HEK293T (cell line): ENCODE data around the gene MR1.
A peak's percentile ranks its signal among the peaks of the same experiment; 100 is the strongest.

ENCODE experiments used
- ARNT ChIP-seq: fragments of 450-650 bp; IDR thresholded peaks from 2 replicates; pipeline ENCODE4 v1.6.1; 2017; ENCODE audit warnings: mild to moderate bottlenecking
- BHLHE40 ChIP-seq: fragments of 450-650 bp; IDR thresholded peaks from 2 replicates; pipeline ENCODE4 v1.6.1; 2016; ENCODE audit warnings: mild to moderate bottlenecking, moderate library complexity, borderline replicate concordance
- LEF1 ChIP-seq: fragments of 450-650 bp; IDR thresholded peaks from 2 replicates; pipeline ENCODE4 v1.6.1; 2017; ENCODE audit warnings: mild to moderate bottlenecking, borderline replicate concordance
- NFRKB ChIP-seq: fragments of 450-650 bp; IDR thresholded peaks from 2 replicates; pipeline ENCODE4 v1.6.1; 2016; ENCODE audit warnings: mild to moderate bottlenecking, moderate library complexity
- TF ChIP-seq, protein P1 (sequence below): fragments of 450-650 bp; IDR thresholded peaks from 2 replicates; pipeline ENCODE4 v1.6.1; 2016

DNA sequence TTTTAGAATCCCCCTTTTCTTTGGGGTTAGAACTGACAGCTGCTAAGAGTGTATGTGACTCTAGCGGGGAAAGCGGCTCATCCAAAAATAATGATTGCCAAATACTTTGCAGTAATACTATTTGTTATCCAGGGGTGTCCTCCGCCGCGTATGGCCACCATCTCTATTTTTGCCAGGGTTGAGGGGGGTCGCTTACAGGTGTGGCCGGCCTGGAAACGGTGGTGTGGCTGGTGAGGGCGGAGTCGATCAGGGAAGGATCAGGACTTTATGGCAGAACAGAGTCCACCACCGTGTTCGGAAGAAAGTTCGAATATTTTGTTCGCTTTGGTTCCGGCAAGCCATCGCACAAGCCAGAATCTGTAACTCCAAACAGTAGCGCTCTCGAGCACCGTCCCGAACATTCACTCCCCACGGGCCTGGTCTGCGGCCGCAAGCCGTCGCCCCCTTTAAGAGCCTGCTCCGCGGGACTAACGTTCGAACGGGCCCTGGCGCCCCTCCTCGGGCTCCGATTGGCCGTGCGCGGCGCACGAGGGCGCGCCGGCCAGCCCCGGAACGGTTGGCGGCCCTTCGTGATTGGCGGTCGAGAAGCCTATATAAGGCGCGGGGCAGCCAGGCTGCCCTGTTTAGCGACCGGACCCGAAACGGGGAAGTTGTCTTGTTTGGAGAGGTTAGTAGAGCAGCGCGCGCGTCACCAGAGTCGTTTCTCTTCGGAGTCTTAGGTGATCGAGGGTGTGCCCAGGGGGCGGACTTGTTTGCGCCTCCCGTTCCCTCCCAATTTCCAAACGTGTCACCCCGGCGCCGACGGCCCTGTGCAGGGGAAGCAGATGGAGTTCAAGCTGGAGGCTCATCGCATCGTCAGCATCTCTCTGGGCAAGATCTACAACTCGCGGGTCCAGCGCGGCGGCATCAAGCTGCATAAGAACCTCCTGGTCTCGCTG is 54.6 kb downstream of the MR1 start, which contains the start of gene IER5:
- TF ChIP-seq NFRKB (no peak), ARNT (no peak), LEF1 (no peak), BHLHE40 (no peak)
- TF ChIP-seq, protein P1, sequence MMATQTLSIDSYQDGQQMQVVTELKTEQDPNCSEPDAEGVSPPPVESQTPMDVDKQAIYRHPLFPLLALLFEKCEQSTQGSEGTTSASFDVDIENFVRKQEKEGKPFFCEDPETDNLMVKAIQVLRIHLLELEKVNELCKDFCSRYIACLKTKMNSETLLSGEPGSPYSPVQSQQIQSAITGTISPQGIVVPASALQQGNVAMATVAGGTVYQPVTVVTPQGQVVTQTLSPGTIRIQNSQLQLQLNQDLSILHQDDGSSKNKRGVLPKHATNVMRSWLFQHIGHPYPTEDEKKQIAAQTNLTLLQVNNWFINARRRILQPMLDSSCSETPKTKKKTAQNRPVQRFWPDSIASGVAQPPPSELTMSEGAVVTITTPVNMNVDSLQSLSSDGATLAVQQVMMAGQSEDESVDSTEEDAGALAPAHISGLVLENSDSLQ, result peak; percentile 92
